C4-2B (cell line): Measurements from ENCODE around the gene MYOCD.

Source experiments
- H3K27ac ChIP-seq: fragments of 450-650 bp; 2 replicates; pipeline ENCODE4 v1.5.1; 2017
- CTCF ChIP-seq: fragments of 450-650 bp; conservative IDR thresholded peaks from 2 replicates; pipeline ENCODE4 v1.5.1; 2017; ENCODE audit warnings: mild to moderate bottlenecking
- ZFX ChIP-seq: fragments of 450-650 bp; IDR thresholded peaks from 2 replicates; pipeline ENCODE4 v1.6.1; 2017

Gene MYOCD

GRCh38 chr17:12643822-12644221 lies 21.9 kb upstream of the MYOCD start:
- H3K27ac ChIP-seq = no peak overlapping the region
- TF ChIP-seq ZFX = no peak
- no peak for TF ChIP-seq CTCF

- H3K27ac ChIP-seq = no peak overlapping the region
- TF ChIP-seq CTCF = no peak
Measured at GRCh38 chr17:12644623-12645022, 21.1 kb upstream of the MYOCD start.

GRCh38 chr17:12646761-12647422 lies 18.8 kb upstream of the MYOCD start:
- no peak overlapping the region for H3K27ac ChIP-seq
- TF ChIP-seq CTCF = no peak
- TF ChIP-seq ZFX = no peak

GRCh38 chr17:12648498-12648897 lies 17.2 kb upstream of the MYOCD start:
- TF ChIP-seq CTCF (no peak), ZFX (no peak)
- no peak overlapping the region for H3K27ac ChIP-seq

GRCh38 chr17:12655936-12656335 lies 9.8 kb upstream of the MYOCD start:
- no peak for TF ChIP-seq CTCF
- no peak for TF ChIP-seq ZFX
- H3K27ac ChIP-seq = no peak overlapping the region

- H3K27ac ChIP-seq = no peak overlapping the region
- TF ChIP-seq CTCF = no peak
- TF ChIP-seq ZFX = no peak
Measured at GRCh38 chr17:12656354-12656753, 9.3 kb upstream of the MYOCD start.

GRCh38 chr17:12659500-12659899 lies 6.2 kb upstream of the MYOCD start:
- TF ChIP-seq CTCF = no peak
- no peak for TF ChIP-seq ZFX
- H3K27ac ChIP-seq = no peak overlapping the region
